Esophagus squamous epithelium (tissue), 5 donors: ENCODE data around the gene PDHX. TPM values are rescaled to one million over a fixed set of nuclear protein-coding genes. Genes with fewer than 3 reads are reported as not detected.

Source experiments
- DNase-seq: peaks from one replicate; lab custom pipeline; 2025; lab: John Stamatoyannopoulos, UW
- H3K27ac ChIP-seq, 4 donors: fragments of 200-600 bp; sonication (generic); one replicate each; pipeline ENCODE4 v1.5.1; 2016 to 2019; ENCODE audit warnings: mild to moderate bottlenecking in 1 of 4
- H3K27me3 ChIP-seq, 4 donors: fragments of 200-600 bp; sonication (generic); 1 replicate in 3 of 4; 2 replicates in 1 of 4; pipeline versions ENCODE4 v1.5.1 to v1.6.0; 2017 to 2021; ENCODE audit warnings: antibody characterized with exemption in 1 of 4
- H3K36me3 ChIP-seq, 3 donors: fragments of 200-600 bp; sonication (generic); one replicate each; pipeline ENCODE4 v1.5.1; 2016 to 2019
- H3K4me1 ChIP-seq, 3 donors: fragments of 200-600 bp; sonication (generic); one replicate each; pipeline ENCODE4 v1.5.1; 2017 to 2019
- H3K4me3 ChIP-seq, 4 donors: fragments of 200-600 bp; sonication (generic); 1 replicate in 3 of 4; 2 replicates in 1 of 4; pipeline ENCODE4 v1.5.1; 2016 to 2019; ENCODE audit warnings: mild to moderate bottlenecking in 2 of 4, moderate library complexity in 1 of 4
- H3K9me3 ChIP-seq, 3 donors: fragments of 200-600 bp; sonication (generic); one replicate each; pipeline ENCODE4 v1.5.1; 2016 to 2019
- CTCF ChIP-seq, 6 experiments: fragments of 450-650 bp in 4 of 6; fragments of 200-600 bp in 2 of 6; sonication (generic) in 2 of 6; IDR thresholded peaks; one replicate each; pipeline ENCODE4 v1.5.1; 2016 to 2019; ENCODE audit warnings: antibody characterized with exemption in 6 of 6, mild to moderate bottlenecking in 4 of 6, moderate library complexity in 4 of 6
- POLR2A ChIP-seq, 4 donors: fragments of 450-650 bp; IDR thresholded peaks; one replicate each; pipeline ENCODE4 v1.6.1; 2017; ENCODE audit warnings: antibody characterized with exemption in 4 of 4, mild to moderate bottlenecking in 4 of 4, moderate library complexity in 3 of 4
- WGBS, 2 donors: methylation state at CpG; one replicate each; pipeline ENCODE4 v1.1.5; 2018; 5-methylcytosine and 5-hydroxymethylcytosine counted together
- intact Hi-C: fragments of 100-400 bp; cut with DNase I; formaldehyde crosslinking; loops from one replicate; pipeline ENCODE4 v1.15.0; 2022
- total RNA-seq, 4 donors: library from RNA; depleted of rRNA; stranded (reverse); fragments of >200 nt; gene quantifications; one replicate each; pipeline ENCODE4 v1.1.0, GENCODE V29; 2016
- donor health status: DM: yes; HTN: yes; CAD: no.

Gene PDHX
- total RNA-seq, 4 donors from 2014 or later: 14.1 to 29.9 (median 25.7) TPM

GRCh38 chr11:34941688-34942087, 25.3 kb downstream of the PDHX start:
- Histone ChIP-seq H3K27ac (no peak overlapping the region), H3K36me3 (peaks cover 0 to 22% (median 0%) of the 10 kb centered on the region in 3 donors), H3K9me3 (no peaks in the 10 kb centered on the region), H3K4me1 (no peaks in the 10 kb centered on the region), H3K27me3 (no peaks in the 10 kb centered on the region), H3K4me3 (no peak overlapping the region)
- intact Hi-C loops: no loop called here
- DNase-seq: no peak
- WGBS, 2 donors: 96 to 97% methylated on average over 13 of the region's 13 CpGs
- TF ChIP-seq CTCF (IDR thresholded peaks at IDR 0.05): no peak
- no peak for TF ChIP-seq POLR2A (IDR thresholded peaks at IDR 0.05)

GRCh38 chr11:34944692-34945091, 28.3 kb downstream of the PDHX start:
- H3K27me3 ChIP-seq: no peaks in the 10 kb centered on the region
- H3K9me3 ChIP-seq: no peaks in the 10 kb centered on the region
- peaks cover 0 to 44% (median 0%) of the 10 kb centered on the region in 3 donors for H3K36me3 ChIP-seq
- H3K4me1 ChIP-seq: peaks cover 0 to 6% (median 0%) of the 10 kb centered on the region in 3 donors
- DNase-seq: no peak
- 95 to 100% methylated on average over 1 of the region's 1 CpG for WGBS, 2 donors
- TF ChIP-seq POLR2A (IDR thresholded peaks at IDR 0.05): no peak
- no peak for TF ChIP-seq CTCF (IDR thresholded peaks at IDR 0.05)
- no peak overlapping the region for H3K4me3 ChIP-seq
- intact Hi-C loops: no loop called here
- no peak overlapping the region for H3K27ac ChIP-seq

GRCh38 chr11:34948696-34949095, 32.3 kb downstream of the PDHX start:
- Histone ChIP-seq H3K9me3 (no peaks in the 10 kb centered on the region), H3K4me3 (no peak overlapping the region), H3K4me1 (peaks cover 0 to 6% (median 0%) of the 10 kb centered on the region in 3 donors), H3K27ac (no peak overlapping the region), H3K27me3 (no peaks in the 10 kb centered on the region), H3K36me3 (peaks cover 0 to 30% (median 0%) of the 10 kb centered on the region in 3 donors)
- DNase-seq: no peak
- intact Hi-C loops: no loop called here
- TF ChIP-seq CTCF (IDR thresholded peaks at IDR 0.05) (no peak), POLR2A (IDR thresholded peaks at IDR 0.05) (no peak)

GRCh38 chr11:34953955-34954354, 37.5 kb downstream of the PDHX start:
- DNase-seq: no peak
- intact Hi-C loops: no loop called here
- peaks cover 0 to 25% (median 0%) of the 10 kb centered on the region in 3 donors for H3K36me3 ChIP-seq
- no peaks in the 10 kb centered on the region for H3K27me3 ChIP-seq
- no peaks in the 10 kb centered on the region for H3K9me3 ChIP-seq
- 93 to 100% methylated on average over 1 of the region's 1 CpG for WGBS, 2 donors
- no peak overlapping the region for H3K27ac ChIP-seq
- H3K4me1 ChIP-seq: peaks cover 0 to 2% (median 0%) of the 10 kb centered on the region in 3 donors
- H3K4me3 ChIP-seq: no peak overlapping the region
- TF ChIP-seq CTCF (IDR thresholded peaks at IDR 0.05) (no peak), POLR2A (IDR thresholded peaks at IDR 0.05) (no peak)

- intact Hi-C loops: no loop called here
- no peak overlapping the region for H3K4me3 ChIP-seq
- no peaks in the 10 kb centered on the region for H3K9me3 ChIP-seq
- DNase-seq: no peak
- no peak for TF ChIP-seq CTCF (IDR thresholded peaks at IDR 0.05)
- TF ChIP-seq POLR2A (IDR thresholded peaks at IDR 0.05): no peak
- no peak overlapping the region for H3K27ac ChIP-seq
- H3K36me3 ChIP-seq: peaks cover 0 to 26% (median 0%) of the 10 kb centered on the region in 3 donors
- no peaks in the 10 kb centered on the region for H3K27me3 ChIP-seq
- H3K4me1 ChIP-seq: peaks cover 0 to 13% (median 0%) of the 10 kb centered on the region in 3 donors
- WGBS, 2 donors: 75 to 87% methylated on average over 5 of the region's 5 CpGs
Measured at GRCh38 chr11:34957206-34957605, 40.8 kb downstream of the PDHX start.
